Activated naive CD4-positive, alpha-beta T cell treated with anti-CD3 and anti-CD28 coated beads, Interleukin-2, amount 50 U/mL, for 72 hours (primary cell): Measurements from ENCODE around the gene PSD4. TPM values are rescaled to one million over a fixed set of nuclear protein-coding genes. Genes with fewer than 3 reads are reported as not detected.

ENCODE experiments used
- ATAC-seq, 2 donors: fragments of 150-1000 bp; cut with Tn5 transposase; 2 replicates each; pipeline ENCODE4 v1.10.0; 2021; ENCODE audit warnings: mild to moderate bottlenecking in 2 of 2, moderate library complexity in 2 of 2
- DNase-seq, 2 donors: peaks; one replicate each; pipeline ENCODE4 v3.0.0; 2021 to 2022; ENCODE audit warnings: low spot score in 2 of 2
- H3K27ac Mint-ChIP-seq, 2 donors: one replicate each; pipeline ENCODE4 v1.8.0; 2022; ENCODE audit warnings: mild to moderate bottlenecking in 2 of 2, mixed read lengths in 2 of 2
- H3K36me3 Mint-ChIP-seq, 2 donors: one replicate each; pipeline ENCODE4 v1.8.0; 2022; ENCODE audit warnings: mixed read lengths in 2 of 2
- H3K9me3 Mint-ChIP-seq, 2 donors: one replicate each; pipeline ENCODE4 v1.8.0; 2022; ENCODE audit warnings: mixed read lengths in 2 of 2
- total RNA-seq, 2 donors: library from RNA; stranded (reverse); gene quantifications; one replicate each; pipeline ENCODE4 v1.2.3, GENCODE V29; 2022

The PSD4 gene
- total RNA-seq, 2 donors from 2014 or later: 137 to 305 TPM

- ATAC-seq: no peak
- no peak for DNase-seq
- no peaks in the 10 kb centered on the region for H3K9me3 Mint-ChIP-seq
- H3K27ac Mint-ChIP-seq: no peak overlapping the region
- H3K36me3 Mint-ChIP-seq: peaks cover 4 to 5% of the 10 kb centered on the region in 2 donors
Measured at GRCh38 chr2:113160962-113161361, 12.8 kb upstream of the PSD4 start.

DNA sequence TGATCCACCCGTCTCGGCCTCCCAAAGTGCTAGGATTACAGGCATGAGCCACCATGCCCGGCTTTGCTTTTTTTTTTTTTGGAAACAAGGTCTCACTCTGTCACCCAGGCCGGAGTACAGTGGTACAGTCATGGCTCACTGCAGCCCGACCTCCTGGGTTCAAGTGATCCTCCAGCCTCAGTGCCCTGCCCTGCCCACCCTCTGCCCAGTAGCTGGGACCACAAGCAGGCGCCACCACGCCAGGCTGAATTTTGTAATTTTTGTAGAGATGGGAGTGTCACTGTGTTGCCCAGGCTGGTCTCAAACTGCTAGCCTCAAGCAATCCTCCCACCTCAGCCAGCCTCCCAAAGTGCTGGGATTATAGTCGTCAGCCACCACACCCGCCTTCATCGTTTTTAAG is 11.6 kb upstream of the PSD4 start:
- Mint-ChIP-seq H3K36me3 (peaks cover 4 to 5% of the 10 kb centered on the region in 2 donors), H3K9me3 (no peaks in the 10 kb centered on the region), H3K27ac (no peak overlapping the region)
- DNase-seq: no peak
- ATAC-seq: no peak

DNA sequence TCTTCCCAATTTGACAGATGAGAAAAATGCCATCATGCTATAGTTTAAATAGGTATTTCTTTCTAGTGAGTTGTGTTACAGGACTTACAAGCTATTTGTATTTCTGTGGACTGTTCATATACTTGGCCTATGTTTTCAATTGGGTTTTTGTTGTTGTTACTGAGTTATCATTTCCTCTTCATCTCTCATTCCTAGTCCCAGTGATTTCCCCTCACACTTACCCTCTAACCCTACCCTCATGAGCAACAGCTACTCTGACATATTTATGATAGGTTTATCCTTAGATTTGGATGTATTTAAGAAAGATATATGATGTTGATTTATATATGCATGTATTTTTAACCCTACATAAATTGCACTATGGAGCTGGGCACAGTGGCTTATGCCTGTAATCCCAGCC is 10.9 kb upstream of the PSD4 start:
- Mint-ChIP-seq H3K27ac (no peak overlapping the region), H3K36me3 (peaks cover 4% of the 10 kb centered on the region in 2 donors), H3K9me3 (no peaks in the 10 kb centered on the region)
- no peak for DNase-seq
- no peak for ATAC-seq

DNA sequence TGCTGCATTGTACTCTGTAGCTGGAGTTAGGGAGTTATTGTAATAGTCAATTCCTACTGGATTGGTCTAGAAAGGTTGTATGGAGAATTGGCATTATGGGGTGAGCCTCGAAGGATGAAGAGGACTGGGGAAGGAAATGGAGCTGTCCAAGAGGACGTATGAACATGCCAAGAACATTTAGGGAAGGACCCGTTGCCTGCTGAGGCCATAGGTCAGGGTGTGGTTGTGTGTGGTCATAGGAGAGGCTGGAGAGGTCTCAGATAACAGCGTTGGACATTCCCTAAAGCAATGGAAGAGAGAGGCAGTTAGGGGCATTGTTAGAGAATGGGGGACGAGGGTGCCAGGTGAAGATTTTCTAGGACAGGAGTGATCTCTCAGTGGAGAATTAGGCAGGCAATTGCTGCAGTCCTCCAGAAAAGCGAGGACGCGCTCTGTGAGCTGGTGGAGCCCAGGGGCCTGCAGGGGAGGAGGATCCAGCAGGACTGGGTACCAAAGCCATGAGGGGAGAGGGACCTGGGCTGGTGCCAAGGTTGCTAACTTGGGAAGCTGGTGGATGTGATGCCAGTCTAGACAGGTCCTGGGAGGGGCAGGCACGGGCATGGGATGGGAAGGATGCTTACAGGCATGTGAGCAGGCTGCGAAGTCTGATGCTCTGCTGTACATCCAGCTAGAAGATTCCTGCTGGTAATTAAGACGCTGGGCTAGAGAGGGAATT is 9.4 kb upstream of the PSD4 start:
- ATAC-seq: no peak
- peak overlapping the region in 1 of 2 donors; percentile 44 for H3K27ac Mint-ChIP-seq
- no peaks in the 10 kb centered on the region for H3K36me3 Mint-ChIP-seq

GRCh38 chr2:113164930-113165585 is 8.7 kb upstream of the PSD4 start:
- Mint-ChIP-seq H3K27ac (peak overlapping the region in 1 of 2 donors; percentile 3), H3K36me3 (peaks cover 0 to 6% of the 10 kb centered on the region in 2 donors), H3K9me3 (no peaks in the 10 kb centered on the region)
- ATAC-seq: no peak
- no peak for DNase-seq

More for the DNA sequence above, 9.4 kb upstream of the PSD4 start:
- no peaks in the 10 kb centered on the region for H3K9me3 Mint-ChIP-seq
- no peak for DNase-seq

- peaks cover 3 to 12% of the 10 kb centered on the region in 2 donors for H3K36me3 Mint-ChIP-seq
- H3K9me3 Mint-ChIP-seq: peaks cover 3% of the 10 kb centered on the region in 2 donors
- ATAC-seq: no peak
- DNase-seq: no peak
- no peak overlapping the region for H3K27ac Mint-ChIP-seq
Measured at GRCh38 chr2:113166187-113166645, 7.6 kb upstream of the PSD4 start.

GRCh38 chr2:113167115-113167932 is 6.4 kb upstream of the PSD4 start:
- DNase-seq (no peak), ATAC-seq (peak; percentile 80 to 83)
- peaks cover 5% of the 10 kb centered on the region in 2 donors for H3K9me3 Mint-ChIP-seq
- peaks cover 10 to 20% of the 10 kb centered on the region in 2 donors for H3K36me3 Mint-ChIP-seq
- peak overlapping the region; percentile 94 to 96 for H3K27ac Mint-ChIP-seq

- H3K36me3 Mint-ChIP-seq: peaks cover 10 to 20% of the 10 kb centered on the region in 2 donors
- peaks cover 5% of the 10 kb centered on the region in 2 donors for H3K9me3 Mint-ChIP-seq
- DNase-seq (no peak), ATAC-seq (no peak)
- peak overlapping the region; percentile 93 to 94 for H3K27ac Mint-ChIP-seq
Measured at GRCh38 chr2:113167962-113168340, 5.8 kb upstream of the PSD4 start.

DNA sequence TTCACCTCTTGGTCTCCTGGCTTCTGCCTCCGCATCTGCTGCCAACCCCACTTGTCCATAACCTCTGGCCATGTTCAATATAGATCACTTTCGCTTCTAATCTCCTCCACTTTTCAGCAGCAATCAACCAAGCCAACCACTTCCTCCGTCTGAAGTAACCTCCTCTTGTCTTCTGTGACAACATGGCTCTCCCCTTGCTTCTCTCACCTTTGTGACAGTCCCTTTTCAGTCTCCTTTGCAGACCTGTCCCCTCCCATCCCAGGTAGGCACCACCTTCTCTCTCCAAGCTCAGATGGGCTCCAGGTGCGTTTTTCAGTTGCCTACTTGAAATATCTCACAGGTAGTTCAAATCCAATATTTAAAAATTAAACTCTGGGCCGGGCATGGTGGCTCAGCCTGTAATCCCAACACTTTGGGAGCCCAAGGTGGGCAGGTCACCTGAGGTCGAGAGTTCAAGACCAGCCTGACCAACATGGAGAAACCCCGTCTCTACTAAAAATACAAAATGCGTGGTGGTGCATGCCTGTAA is 4.7 kb upstream of the PSD4 start:
- no peak for DNase-seq
- peaks cover 10 to 23% of the 10 kb centered on the region in 2 donors for H3K36me3 Mint-ChIP-seq
- peak overlapping the region; percentile 93 to 94 for H3K27ac Mint-ChIP-seq
- ATAC-seq: peak in 1 of 2 donors; percentile 7
- H3K9me3 Mint-ChIP-seq: peaks cover 5% of the 10 kb centered on the region in 2 donors

GRCh38 chr2:113169586-113169985 is 4.2 kb upstream of the PSD4 start:
- ATAC-seq: no peak
- H3K36me3 Mint-ChIP-seq: peaks cover 10 to 29% of the 10 kb centered on the region in 2 donors
- H3K27ac Mint-ChIP-seq: peak overlapping the region in 1 of 2 donors; percentile 94
- peaks cover 5% of the 10 kb centered on the region in 2 donors for H3K9me3 Mint-ChIP-seq
- DNase-seq: no peak

- H3K27ac Mint-ChIP-seq: peak overlapping the region in 1 of 2 donors; percentile 81
- peak in 1 of 2 donors; percentile 17 for ATAC-seq
- H3K9me3 Mint-ChIP-seq: peaks cover 5% of the 10 kb centered on the region in 2 donors
- H3K36me3 Mint-ChIP-seq: peaks cover 20 to 43% of the 10 kb centered on the region in 2 donors
- no peak for DNase-seq
Measured at GRCh38 chr2:113171334-113172075, 2.3 kb upstream of the PSD4 start.

- Mint-ChIP-seq H3K36me3 (peaks cover 32 to 55% of the 10 kb centered on the region in 2 donors), H3K9me3 (peaks cover 5% of the 10 kb centered on the region in 2 donors), H3K27ac (peak overlapping the region; percentile 93 to 96)
- no peak for ATAC-seq
- no peak for DNase-seq
Measured at GRCh38 chr2:113172721-113173541, 840 bp upstream of the PSD4 start.

DNA sequence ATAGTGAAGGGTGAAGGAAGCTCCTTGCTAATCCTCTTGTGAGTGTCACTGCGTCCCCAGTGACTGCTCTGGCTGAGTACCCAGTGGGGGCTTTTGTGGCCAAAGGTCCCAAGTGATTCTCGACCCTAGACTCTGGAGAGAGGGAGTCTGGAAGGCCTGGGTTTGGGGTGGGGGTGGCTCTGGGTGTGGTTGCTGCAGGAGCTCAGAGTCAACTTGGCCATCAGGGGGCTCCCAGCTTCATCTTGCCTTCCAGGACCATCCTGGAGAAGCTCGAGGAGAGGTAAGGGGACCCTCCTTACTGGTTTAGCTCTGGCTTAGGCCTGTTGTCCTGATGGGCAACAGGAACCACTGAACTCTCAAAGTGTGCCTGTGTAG is 592 bp downstream of the PSD4 start:
- no peak for ATAC-seq
- H3K27ac Mint-ChIP-seq: peak overlapping the region; percentile 93 to 96
- peaks cover 36 to 68% of the 10 kb centered on the region in 2 donors for H3K36me3 Mint-ChIP-seq
- peaks cover 5% of the 10 kb centered on the region in 2 donors for H3K9me3 Mint-ChIP-seq
- no peak for DNase-seq

DNA sequence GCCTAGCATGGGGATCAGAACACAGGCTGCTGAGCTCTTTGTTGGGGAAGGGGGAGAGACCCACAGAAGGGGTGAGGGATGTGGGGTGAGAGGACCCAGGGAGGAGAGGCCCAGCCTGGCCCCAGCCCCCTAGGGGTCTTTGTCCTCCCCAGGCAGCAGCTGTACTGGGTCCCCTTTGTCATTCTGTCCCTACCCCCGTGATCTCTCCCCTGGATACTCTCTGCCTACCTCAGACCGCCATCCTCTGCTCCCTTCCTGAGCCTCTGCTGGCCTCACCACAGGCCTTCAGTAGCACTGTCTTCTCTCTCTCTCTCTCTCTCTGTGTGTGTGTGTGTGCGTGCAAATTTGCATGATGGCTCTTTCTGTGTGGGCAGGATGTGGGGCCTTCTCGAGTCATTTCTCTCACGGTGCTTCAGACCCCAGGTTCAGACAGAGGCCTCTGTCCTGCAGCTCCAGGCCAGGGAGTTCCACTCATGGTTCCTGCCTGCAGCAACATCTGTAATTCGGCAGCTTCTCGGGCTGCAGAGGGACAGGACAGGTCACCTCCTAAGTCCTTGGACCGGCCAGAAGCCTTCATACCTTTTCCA is 1.4 kb downstream of the PSD4 start:
- Mint-ChIP-seq H3K9me3 (peaks cover 5% of the 10 kb centered on the region in 2 donors), H3K36me3 (peaks cover 36 to 63% of the 10 kb centered on the region in 2 donors), H3K27ac (peak overlapping the region; percentile 86 to 93)
- ATAC-seq (peak; percentile 66 to 73), DNase-seq (peak; percentile 62 to 84)
